ENCODE measurements around the gene TMPRSS4. TPM values are rescaled to one million over a fixed set of nuclear protein-coding genes. Genes with fewer than 3 reads are reported as not detected.

Gene TMPRSS4
- total RNA-seq, 1 experiment from 2014 or later = 1.5 TPM

DNA sequence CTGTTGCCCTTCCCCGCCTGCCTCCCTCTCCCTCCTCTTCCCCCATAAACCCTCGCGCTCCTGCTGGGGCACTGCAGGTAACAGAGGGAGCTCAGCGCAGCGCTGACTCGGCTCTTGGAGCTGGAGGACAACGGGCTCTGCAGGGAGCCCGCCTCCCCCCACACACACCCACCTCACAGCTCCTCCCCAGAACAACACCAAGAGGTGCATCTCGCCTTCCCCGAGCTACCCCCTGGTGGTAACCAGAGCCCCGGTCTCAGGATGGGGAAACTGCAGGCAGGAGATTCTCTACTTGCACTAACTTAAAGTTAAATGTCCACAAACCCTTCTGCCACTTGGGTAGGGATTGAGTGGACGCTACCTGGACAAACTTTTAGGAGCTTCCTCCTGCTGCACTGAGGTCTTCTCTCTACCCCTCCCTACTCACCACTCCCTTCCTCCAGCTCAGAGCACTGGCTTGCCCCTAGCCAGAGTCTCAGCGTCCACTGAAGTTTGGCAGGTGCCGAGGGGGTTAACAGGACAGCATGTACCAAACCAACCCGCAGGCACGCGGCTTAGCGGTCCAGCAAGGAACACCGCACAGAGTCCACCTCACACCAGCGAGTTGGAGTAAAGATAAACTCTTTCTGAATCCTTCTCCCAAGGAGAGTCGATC is 79.8 kb downstream of the TMPRSS4 start:
- peak; percentile 84 for ATAC-seq
- H2AFZ ChIP-seq (ENCODE audit: low read depth, low read length, poor library complexity, severe bottlenecking) = peak overlapping the region; percentile 55

DNA sequence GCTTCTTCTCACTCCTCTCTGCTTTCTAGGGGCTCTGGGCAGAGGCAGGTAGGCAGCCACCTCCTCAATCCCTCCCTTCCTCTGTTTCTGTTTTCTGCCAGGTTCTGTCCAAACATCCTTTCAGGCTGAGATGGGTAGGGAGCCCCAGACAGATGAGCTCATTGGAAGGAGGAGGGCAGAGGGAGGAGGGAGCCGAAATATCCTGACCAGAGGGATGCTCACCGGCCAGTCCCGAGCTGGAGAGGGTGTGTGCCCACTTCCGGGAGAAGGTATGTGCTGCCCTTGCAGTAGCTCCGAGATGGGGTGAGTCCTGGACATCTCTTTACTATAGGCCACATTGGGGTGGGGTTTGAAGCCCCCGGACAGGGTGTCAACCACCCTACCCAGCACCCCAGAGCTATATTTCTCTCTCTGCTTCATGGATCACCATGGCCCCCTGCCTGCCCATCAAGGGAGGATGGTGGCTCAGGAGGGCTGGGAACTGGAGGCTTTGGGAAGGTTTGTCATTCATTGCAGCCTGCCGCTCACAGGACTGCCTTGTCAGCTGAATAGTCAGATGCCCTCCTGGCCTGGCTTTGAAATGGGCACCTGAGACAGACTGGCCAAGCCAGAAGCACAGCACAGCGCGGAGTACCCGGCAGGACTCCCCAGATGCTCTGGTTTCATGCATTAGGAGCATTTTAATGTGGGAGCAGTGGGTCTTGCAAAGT is 80.5 kb downstream of the TMPRSS4 start:
- ChIA-PET POLR2A (interaction anchor here (1.6 to 1.7 kb wide), 2 partner anchors 14 to 31 kb away, joined by 3 to 4 read pairs; no protein-coding TSS in a partner anchor), RAD21 (ENCODE audit: low non-redundant PET in 1 of 2, low total read pairs in 2 of 2, uncharacterized antibody in 2 of 2, unreplicated experiment in 2 of 2) (interaction anchor here in 1 of 2 experiments (1.0 kb wide), 1 partner anchor 14 kb away, joined by 3 read pairs; no protein-coding TSS in a partner anchor), CTCF (interaction anchor here (1.0 to 2.3 kb wide), 3 partner anchors 10 to 14 kb away, joined by 3 to 14 read pairs (median 6); no protein-coding TSS in a partner anchor)
- no peaks in the 10 kb centered on the region for H3K36me3 ChIP-seq (ENCODE audit: control insufficient read depth in 1 of 2, insufficient read depth in 2 of 2, low read length in 2 of 2)
- H2AFZ ChIP-seq (ENCODE audit: low read depth, low read length, poor library complexity, severe bottlenecking) = no peak overlapping the region
- H3K9me3 ChIP-seq (ENCODE audit: control insufficient read depth in 1 of 2, insufficient read depth in 1 of 2, low read depth in 1 of 2, low read length in 2 of 2) = no peaks in the 10 kb centered on the region
- H3K4me2 ChIP-seq (ENCODE audit: low read length) = no peak overlapping the region
- no peaks in the 10 kb centered on the region for H3K9me2 ChIP-seq (ENCODE audit: insufficient read depth)
- ATAC-seq (no peak), DNase-seq (ENCODE audit: low read depth, low spot score) (no peak)
- H3K27ac ChIP-seq (ENCODE audit: low read depth, low read length) = no peak overlapping the region
- no peaks in the 10 kb centered on the region for H3K79me2 ChIP-seq (ENCODE audit: insufficient read depth, low read length)
- BruUV-seq (replicated peaks) = no TSS peak
- intact Hi-C loops (cut with micrococcal nuclease) = loop anchor here (10.0 kb wide), 1 partner anchor 537 kb away; no protein-coding TSS in a partner anchor
- H3K4me3 ChIP-seq (replicated peaks in 1 of 2; ENCODE audit: low read depth in 1 of 2, low read length in 2 of 2) = no peak overlapping the region
- peaks cover 10 to 23% of the 10 kb centered on the region in 2 experiments; a peak in 3 of 4 replicates for H3K4me1 ChIP-seq (ENCODE audit: control insufficient read depth in 1 of 2, insufficient read depth in 2 of 2, low read length in 2 of 2)
- no peak overlapping the region for H3K9ac ChIP-seq (ENCODE audit: low read length)
- no peaks in the 10 kb centered on the region for H4K20me1 ChIP-seq (ENCODE audit: insufficient read depth)
- H3K27me3 ChIP-seq (ENCODE audit: insufficient read depth, low read length) = no peaks in the 10 kb centered on the region
- no peak for TF ChIP-seq RAD21 (IDR thresholded peaks at IDR 0.05; ENCODE audit: low read depth)
- TF ChIP-seq TCF7L2 (IDR thresholded peaks at IDR 0.05; ENCODE audit: borderline replicate concordance, extremely low read depth, insufficient read depth, insufficient read length) = no peak
- no peak for TF ChIP-seq FOSL1 (IDR thresholded peaks at IDR 0.05; ENCODE audit: low read depth)
- TF ChIP-seq CBX3 (IDR thresholded peaks at IDR 0.05; ENCODE audit: low read depth) = no peak
- TF ChIP-seq POLR2AphosphoS5 (IDR thresholded peaks at IDR 0.05; ENCODE audit: low read depth, low read length) = no peak
- no peak for TF ChIP-seq ZNF274 (IDR thresholded peaks at IDR 0.05; ENCODE audit: low read depth, low read length)
- no peak for TF ChIP-seq CEBPB (IDR thresholded peaks at IDR 0.05; ENCODE audit: low read depth)
- no peak for TF ChIP-seq EZH2phosphoT487 (IDR thresholded peaks at IDR 0.05; ENCODE audit: borderline replicate concordance)
- TF ChIP-seq SIN3A (IDR thresholded peaks at IDR 0.05; ENCODE audit: low read depth) = no peak
- TF ChIP-seq EGR1 (IDR thresholded peaks at IDR 0.05; ENCODE audit: low read depth) = no peak
- TF ChIP-seq, protein P1, sequence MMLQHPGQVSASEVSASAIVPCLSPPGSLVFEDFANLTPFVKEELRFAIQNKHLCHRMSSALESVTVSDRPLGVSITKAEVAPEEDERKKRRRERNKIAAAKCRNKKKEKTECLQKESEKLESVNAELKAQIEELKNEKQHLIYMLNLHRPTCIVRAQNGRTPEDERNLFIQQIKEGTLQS (IDR thresholded peaks at IDR 0.05) = no peak
- TF ChIP-seq SP1 (IDR thresholded peaks at IDR 0.05; ENCODE audit: low read depth) = no peak
- TF ChIP-seq, protein P2, sequence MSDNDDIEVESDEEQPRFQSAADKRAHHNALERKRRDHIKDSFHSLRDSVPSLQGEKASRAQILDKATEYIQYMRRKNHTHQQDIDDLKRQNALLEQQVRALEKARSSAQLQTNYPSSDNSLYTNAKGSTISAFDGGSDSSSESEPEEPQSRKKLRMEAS (IDR thresholded peaks at IDR 0.05) = no peak
- TF ChIP-seq ELF1 (IDR thresholded peaks at IDR 0.05; ENCODE audit: borderline replicate concordance, low read depth) = no peak
- TF ChIP-seq, protein P3, sequence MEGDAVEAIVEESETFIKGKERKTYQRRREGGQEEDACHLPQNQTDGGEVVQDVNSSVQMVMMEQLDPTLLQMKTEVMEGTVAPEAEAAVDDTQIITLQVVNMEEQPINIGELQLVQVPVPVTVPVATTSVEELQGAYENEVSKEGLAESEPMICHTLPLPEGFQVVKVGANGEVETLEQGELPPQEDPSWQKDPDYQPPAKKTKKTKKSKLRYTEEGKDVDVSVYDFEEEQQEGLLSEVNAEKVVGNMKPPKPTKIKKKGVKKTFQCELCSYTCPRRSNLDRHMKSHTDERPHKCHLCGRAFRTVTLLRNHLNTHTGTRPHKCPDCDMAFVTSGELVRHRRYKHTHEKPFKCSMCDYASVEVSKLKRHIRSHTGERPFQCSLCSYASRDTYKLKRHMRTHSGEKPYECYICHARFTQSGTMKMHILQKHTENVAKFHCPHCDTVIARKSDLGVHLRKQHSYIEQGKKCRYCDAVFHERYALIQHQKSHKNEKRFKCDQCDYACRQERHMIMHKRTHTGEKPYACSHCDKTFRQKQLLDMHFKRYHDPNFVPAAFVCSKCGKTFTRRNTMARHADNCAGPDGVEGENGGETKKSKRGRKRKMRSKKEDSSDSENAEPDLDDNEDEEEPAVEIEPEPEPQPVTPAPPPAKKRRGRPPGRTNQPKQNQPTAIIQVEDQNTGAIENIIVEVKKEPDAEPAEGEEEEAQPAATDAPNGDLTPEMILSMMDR (IDR thresholded peaks at IDR 0.05 in 2 of 3, conservative IDR thresholded peaks at IDR 0.05 in 1 of 3; ENCODE audit: borderline replicate concordance in 1 of 3, insufficient read depth in 1 of 3, low read depth in 2 of 3, low read length in 2 of 3) = no peak

More for the DNA sequence above, 79.8 kb downstream of the TMPRSS4 start:
- Histone ChIP-seq H3K27ac (ENCODE audit: low read depth, low read length) (no peak overlapping the region), H3K4me1 (ENCODE audit: control insufficient read depth in 1 of 2, insufficient read depth in 2 of 2, low read length in 2 of 2) (peaks cover 10 to 24% of the 10 kb centered on the region in 2 experiments; a peak in 3 of 4 replicates), H3K9me2 (ENCODE audit: insufficient read depth) (no peaks in the 10 kb centered on the region), H3K4me2 (ENCODE audit: low read length) (peak overlapping the region; percentile 64), H3K4me3 (replicated peaks in 1 of 2; ENCODE audit: low read depth in 1 of 2, low read length in 2 of 2) (peak overlapping the region; percentile 8 to 9; a peak in 2 of 4 replicates), H3K79me2 (ENCODE audit: insufficient read depth, low read length) (no peaks in the 10 kb centered on the region), H3K27me3 (ENCODE audit: insufficient read depth, low read length) (no peaks in the 10 kb centered on the region), H3K9ac (ENCODE audit: low read length) (0 out of 2 replicates have a peak overlapping the region, but pooled peaks have one; percentile 9), H3K9me3 (ENCODE audit: control insufficient read depth in 1 of 2, insufficient read depth in 1 of 2, low read depth in 1 of 2, low read length in 2 of 2) (no peaks in the 10 kb centered on the region), H3K36me3 (ENCODE audit: control insufficient read depth in 1 of 2, insufficient read depth in 2 of 2, low read length in 2 of 2) (no peaks in the 10 kb centered on the region), H4K20me1 (ENCODE audit: insufficient read depth) (no peaks in the 10 kb centered on the region)
- no TSS peak for BruUV-seq (replicated peaks)
- TF ChIP-seq ZNF274 (IDR thresholded peaks at IDR 0.05; ENCODE audit: low read depth, low read length) = no peak
- peak; percentile 65 for TF ChIP-seq POLR2AphosphoS5 (IDR thresholded peaks at IDR 0.05; ENCODE audit: low read depth, low read length)
- no peak for TF ChIP-seq JUND (IDR thresholded peaks at IDR 0.05)
- DNase-seq (ENCODE audit: low read depth, low spot score) = no peak
- RAD21 ChIA-PET (ENCODE audit: low non-redundant PET in 1 of 2, low total read pairs in 2 of 2, uncharacterized antibody in 2 of 2, unreplicated experiment in 2 of 2) = interaction anchor here (1.0 to 1.3 kb wide), 2 partner anchors 15 kb away, joined by 3 to 4 read pairs; no protein-coding TSS in a partner anchor
- CTCF ChIA-PET = interaction anchor here (0.8 to 2.3 kb wide), 6 partner anchors 10 to 139 kb away, joined by 3 to 14 read pairs (median 3); no protein-coding TSS in a partner anchor
- POLR2A ChIA-PET = interaction anchor here (0.5 to 1.7 kb wide), 4 partner anchors 9 to 455 kb away, joined by 3 to 4 read pairs (median 4); no protein-coding TSS in a partner anchor
- intact Hi-C loops (cut with micrococcal nuclease) = loop anchor here (10.0 kb wide), 1 partner anchor 538 kb away; no protein-coding TSS in a partner anchor

All from HCT116 (cell line).